LNCaP clone FGC (cell line): ENCODE data around the gene UBE3C.
"Not testable (repeated sequence)": the region's sequence is repeated elsewhere in the genome, so short reads cannot be mapped to it uniquely, and the experiment has no call there.

ENCODE experiments used
- DNase-seq: peaks from one replicate; pipeline ENCODE4 v3.0.0-alpha.2; 2011; ENCODE audit warnings: low read depth
- H3K4me3 ChIP-seq: 2 replicates; pipeline ENCODE4 v1.5.1; 2011; ENCODE audit warnings: mild to moderate bottlenecking, low read depth, low read length, control low read depth
- TF ChIP-seq, protein P1 (sequence below): IDR thresholded peaks from 2 replicates; pipeline ENCODE4 v1.5.1; 2012; ENCODE audit warnings: mild to moderate bottlenecking; ENCODE audit not compliant: control insufficient read depth, insufficient read depth; ENCODE audit errors: extremely low read depth

Gene UBE3C

DNA sequence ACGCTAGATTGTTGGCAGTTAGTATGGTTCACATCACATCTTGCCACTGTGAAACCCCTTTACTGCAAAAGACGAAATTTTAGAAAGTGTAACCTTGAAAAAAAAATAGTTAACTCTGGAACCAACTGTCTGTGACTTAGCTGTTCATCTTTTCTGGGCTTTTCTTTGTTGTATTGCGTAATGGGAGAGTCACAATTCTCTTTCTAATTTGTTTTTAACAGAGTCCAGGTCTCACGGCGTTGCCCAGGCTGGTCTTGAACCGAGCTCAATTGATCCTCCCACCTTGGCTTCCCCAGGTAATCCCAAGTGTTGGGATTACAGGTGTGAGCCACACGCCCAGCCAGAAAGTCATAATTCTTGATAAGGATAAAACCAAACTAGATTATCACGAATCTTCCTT lies 14.5 kb downstream of the UBE3C start:
- H3K4me3 ChIP-seq: no peak overlapping the region
- TF ChIP-seq, protein P1, sequence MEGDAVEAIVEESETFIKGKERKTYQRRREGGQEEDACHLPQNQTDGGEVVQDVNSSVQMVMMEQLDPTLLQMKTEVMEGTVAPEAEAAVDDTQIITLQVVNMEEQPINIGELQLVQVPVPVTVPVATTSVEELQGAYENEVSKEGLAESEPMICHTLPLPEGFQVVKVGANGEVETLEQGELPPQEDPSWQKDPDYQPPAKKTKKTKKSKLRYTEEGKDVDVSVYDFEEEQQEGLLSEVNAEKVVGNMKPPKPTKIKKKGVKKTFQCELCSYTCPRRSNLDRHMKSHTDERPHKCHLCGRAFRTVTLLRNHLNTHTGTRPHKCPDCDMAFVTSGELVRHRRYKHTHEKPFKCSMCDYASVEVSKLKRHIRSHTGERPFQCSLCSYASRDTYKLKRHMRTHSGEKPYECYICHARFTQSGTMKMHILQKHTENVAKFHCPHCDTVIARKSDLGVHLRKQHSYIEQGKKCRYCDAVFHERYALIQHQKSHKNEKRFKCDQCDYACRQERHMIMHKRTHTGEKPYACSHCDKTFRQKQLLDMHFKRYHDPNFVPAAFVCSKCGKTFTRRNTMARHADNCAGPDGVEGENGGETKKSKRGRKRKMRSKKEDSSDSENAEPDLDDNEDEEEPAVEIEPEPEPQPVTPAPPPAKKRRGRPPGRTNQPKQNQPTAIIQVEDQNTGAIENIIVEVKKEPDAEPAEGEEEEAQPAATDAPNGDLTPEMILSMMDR: no peak
- DNase-seq: no peak

DNA sequence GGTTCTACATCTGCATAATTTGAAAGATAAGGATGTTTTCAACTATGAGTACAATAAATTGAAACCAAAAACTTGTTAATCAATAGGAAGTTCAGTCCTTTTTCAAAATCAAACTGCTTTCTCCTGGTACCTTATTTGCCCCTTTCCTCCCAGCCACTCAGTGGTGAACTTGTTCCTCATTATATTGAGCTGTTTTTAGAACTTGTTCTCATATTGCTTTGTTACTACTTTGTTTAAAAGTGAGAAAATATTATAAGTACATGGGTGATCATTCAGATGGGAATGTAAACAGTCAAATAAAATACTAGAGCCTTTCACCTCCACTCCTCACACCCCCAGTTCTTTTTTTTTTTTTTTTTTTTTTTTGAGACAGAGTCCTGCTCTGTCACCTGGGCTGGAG lies 17.2 kb downstream of the UBE3C start:
- TF ChIP-seq, protein P1: no peak
- no peak for DNase-seq
- no peak overlapping the region for H3K4me3 ChIP-seq

DNA sequence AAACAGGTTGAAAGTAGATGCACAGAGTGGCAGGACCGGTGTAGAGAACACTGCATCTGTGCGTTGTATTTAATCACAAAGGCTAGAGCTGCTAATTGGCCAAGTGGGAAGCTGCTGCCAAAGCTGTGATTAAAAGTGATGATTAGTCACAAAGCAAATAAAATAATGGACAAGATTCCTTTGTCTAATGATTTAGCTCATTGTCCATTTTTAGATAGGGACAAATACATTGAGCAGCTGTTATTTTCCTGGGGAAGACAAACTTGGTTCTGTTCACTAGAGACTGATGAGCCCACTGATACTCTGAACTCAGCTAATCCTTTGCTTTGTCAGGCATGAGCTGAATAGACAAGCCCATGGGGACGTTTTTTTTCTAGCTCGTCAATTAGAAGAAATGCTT lies 19.7 kb downstream of the UBE3C start:
- DNase-seq: no peak
- H3K4me3 ChIP-seq: no peak overlapping the region
- TF ChIP-seq, protein P1: no peak

DNA sequence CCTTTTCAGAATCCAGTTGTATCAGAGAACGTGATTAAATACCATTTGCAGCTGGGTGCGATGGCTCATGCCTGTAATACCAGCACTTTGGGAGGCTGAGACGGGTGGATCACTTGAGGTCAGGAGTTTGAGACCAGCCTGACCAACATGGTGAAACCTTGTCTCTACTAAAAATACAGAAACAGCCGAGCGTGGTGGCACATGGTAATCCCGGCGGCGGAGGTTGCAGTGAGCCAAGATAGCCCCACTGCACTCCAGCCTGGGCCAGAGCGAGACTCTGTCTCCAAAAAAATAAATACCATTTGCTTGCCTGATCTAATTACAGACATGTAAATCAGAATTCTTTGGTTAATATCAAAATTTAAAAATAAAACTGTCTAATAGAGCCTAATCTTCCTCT lies 20.8 kb downstream of the UBE3C start:
- not testable (repeated sequence) for DNase-seq, H3K4me3 ChIP-seq

DNA sequence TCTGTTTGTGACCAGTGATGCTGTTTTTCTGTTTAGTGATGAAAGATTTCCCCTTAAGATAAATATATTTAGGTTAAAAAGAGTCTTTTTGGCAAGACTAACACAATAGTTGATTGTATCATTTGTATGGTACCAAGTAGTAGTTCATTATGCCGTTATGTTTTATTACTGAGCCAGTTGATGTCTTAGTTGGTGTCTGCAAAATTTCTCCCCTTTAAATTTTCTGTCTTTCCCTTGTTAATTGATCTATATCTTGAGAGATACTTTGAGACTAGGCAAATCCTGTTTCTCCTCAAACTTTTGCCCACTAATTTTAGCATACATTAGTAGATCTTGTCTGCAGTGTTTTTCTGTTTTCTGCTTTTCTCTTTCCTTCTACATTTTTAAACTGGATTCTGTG lies 21.7 kb downstream of the UBE3C start:
- H3K4me3 ChIP-seq: no peak overlapping the region
- TF ChIP-seq, protein P1: no peak
- DNase-seq: no peak

DNA sequence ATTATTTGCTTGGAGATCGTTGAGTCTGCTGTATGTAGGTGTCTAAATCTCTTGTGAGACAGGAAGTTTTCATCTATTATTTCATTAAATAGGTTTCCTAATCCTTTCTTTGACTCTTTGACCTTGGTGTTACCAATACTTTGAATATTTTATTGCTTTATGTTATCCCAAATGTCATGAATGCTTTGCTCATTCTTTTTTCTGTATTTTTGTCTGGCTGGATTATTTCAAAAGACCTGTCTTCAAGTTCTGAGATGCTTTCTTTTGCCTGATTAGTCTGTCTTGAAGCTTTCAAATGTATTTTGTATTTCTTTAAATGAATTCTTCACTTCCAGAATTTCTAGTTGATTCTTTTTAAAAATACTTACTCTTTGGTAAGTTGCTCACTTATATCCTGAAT lies 27.3 kb downstream of the UBE3C start:
- TF ChIP-seq, protein P1: no peak
- no peak overlapping the region for H3K4me3 ChIP-seq
- no peak for DNase-seq

DNA sequence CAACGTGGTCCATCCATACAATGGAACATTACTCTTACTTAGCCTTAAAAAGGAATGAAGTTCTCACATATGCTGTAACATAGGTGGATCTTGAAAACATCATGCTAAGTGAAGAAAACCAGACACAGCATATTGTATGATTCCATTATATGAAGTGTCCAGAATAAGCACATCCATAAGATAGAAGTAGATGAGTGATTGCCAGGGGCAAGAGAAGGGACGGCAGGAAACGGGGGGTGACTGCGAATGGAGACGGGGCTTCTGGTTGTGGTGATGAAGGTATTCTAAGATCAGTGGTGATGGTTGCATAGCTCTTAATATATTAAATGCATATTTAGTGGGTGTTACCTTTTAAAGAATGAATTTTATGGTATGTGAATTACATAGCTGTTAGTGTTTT lies 29.8 kb downstream of the UBE3C start:
- H3K4me3 ChIP-seq: no peak overlapping the region
- DNase-seq: no peak
- TF ChIP-seq, protein P1: no peak

DNA sequence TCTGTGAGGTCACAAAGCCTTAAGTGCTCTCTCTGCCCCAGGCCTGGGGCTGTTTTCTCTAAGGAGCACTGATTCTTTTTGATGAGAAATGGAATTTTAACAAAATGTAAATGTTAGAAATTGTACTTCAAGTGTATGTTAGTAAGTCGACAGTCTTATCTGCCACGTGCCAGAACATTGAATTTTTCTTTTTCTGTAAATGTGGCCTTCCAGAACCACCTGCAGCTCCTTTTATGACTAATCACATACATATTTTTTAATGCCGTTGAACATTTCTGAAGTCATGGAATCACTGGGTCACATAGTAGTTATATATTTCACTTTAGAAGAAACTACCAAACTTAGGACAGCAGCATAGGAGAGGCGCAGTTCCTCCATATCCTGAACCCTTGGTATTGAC lies 38.0 kb downstream of the UBE3C start:
- TF ChIP-seq, protein P1: no peak
- no peak for DNase-seq
- no peak overlapping the region for H3K4me3 ChIP-seq
